ENCODE measurements around the gene APOC3.

Gene APOC3

DNA sequence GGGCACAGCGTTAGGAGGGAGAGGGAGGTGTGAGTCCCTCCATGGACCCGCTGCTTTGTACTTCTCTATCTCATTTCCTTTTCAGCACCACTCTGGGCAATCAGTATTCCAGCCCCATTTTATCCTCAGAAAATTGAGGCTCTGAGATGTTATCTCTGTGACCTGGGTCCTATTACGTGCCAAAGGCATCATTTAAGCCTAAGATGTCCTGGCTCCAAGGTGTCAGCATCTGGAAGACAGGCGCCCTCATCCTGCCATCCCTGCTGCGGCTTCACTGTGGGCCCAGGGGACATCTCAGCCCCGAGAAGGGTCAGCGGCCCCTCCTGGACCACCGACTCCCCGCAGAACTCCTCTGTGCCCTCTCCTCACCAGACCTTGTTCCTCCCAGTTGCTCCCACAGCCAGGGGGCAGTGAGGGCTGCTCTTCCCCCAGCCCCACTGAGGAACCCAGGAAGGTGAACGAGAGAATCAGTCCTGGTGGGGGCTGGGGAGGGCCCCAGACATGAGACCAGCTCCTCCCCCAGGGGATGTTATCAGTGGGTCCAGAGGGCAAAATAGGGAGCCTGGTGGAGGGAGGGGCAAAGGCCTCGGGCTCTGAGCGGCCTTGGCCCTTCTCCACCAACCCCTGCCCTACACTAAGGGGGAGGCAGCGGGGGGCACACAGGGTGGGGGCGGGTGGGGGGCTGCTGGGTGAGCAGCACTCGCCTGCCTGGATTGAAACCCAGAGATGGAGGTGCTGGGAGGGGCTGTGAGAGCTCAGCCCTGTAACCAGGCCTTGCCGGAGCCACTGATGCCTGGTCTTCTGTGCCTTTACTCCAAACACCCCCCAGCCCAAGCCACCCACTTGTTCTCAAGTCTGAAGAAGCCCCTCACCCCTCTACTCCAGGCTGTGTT, 829 bp upstream of the APOC3 start:
- TF ChIP-seq CTCF (conservative IDR thresholded peaks at IDR 0.05; ENCODE audit: control insufficient read depth, insufficient read depth, low read depth, low read length) = no peak
- DNase-seq (ENCODE audit: low read depth) = no peak
- H3K4me3 ChIP-seq (ENCODE audit: control insufficient read depth, low read depth, low read length) = no peak overlapping the region

GRCh38 chr11:116830184-116830912, 641 bp downstream of the APOC3 start:
- no peak overlapping the region for H3K4me3 ChIP-seq (ENCODE audit: control insufficient read depth, low read depth, low read length)
- no peak for TF ChIP-seq CTCF (conservative IDR thresholded peaks at IDR 0.05; ENCODE audit: control insufficient read depth, insufficient read depth, low read depth, low read length)
- DNase-seq (ENCODE audit: low read depth) = no peak

DNA sequence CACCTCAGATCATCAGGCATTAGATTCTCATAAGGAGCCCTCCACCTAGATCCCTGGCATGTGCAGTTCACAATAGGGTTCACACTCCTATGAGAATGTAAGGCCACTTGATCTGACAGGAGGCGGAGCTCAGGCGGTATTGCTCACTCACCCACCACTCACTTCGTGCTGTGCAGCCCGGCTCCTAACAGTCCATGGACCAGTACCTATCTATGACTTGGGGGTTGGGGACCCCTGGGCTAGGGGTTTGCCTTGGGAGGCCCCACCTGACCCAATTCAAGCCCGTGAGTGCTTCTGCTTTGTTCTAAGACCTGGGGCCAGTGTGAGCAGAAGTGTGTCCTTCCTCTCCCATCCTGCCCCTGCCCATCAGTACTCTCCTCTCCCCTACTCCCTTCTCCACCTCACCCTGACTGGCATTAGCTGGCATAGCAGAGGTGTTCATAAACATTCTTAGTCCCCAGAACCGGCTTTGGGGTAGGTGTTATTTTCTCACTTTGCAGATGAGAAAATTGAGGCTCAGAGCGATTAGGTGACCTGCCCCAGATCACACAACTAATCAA, 2.2 kb downstream of the APOC3 start:
- no peak for DNase-seq (ENCODE audit: low read depth)
- H3K4me3 ChIP-seq (ENCODE audit: control insufficient read depth, low read depth, low read length) = no peak overlapping the region
- TF ChIP-seq CTCF (conservative IDR thresholded peaks at IDR 0.05; ENCODE audit: control insufficient read depth, insufficient read depth, low read depth, low read length) = no peak

DNA sequence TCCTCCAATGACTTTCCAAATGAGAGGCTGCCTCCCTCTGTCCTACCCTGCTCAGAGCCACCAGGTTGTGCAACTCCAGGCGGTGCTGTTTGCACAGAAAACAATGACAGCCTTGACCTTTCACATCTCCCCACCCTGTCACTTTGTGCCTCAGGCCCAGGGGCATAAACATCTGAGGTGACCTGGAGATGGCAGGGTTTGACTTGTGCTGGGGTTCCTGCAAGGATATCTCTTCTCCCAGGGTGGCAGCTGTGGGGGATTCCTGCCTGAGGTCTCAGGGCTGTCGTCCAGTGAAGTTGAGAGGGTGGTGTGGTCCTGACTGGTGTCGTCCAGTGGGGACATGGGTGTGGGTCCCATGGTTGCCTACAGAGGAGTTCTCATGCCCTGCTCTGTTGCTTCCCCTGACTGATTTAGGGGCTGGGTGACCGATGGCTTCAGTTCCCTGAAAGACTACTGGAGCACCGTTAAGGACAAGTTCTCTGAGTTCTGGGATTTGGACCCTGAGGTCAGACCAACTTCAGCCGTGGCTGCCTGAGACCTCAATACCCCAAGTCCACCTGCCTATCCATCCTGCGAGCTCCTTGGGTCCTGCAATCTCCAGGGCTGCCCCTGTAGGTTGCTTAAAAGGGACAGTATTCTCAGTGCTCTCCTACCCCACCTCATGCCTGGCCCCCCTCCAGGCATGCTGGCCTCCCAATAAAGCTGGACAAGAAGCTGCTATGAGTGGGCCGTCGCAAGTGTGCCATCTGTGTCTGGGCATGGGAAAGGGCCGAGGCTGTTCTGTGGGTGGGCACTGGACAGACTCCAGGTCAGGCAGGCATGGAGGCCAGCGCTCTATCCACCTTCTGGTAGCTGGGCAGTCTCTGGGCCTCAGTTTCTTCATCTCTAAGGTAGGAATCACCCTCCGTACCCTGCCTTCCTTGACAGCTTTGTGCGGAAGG, 2.9 kb downstream of the APOC3 start:
- H3K4me3 ChIP-seq (ENCODE audit: control insufficient read depth, low read depth, low read length) = no peak overlapping the region
- DNase-seq (ENCODE audit: low read depth) = no peak
- TF ChIP-seq CTCF (conservative IDR thresholded peaks at IDR 0.05; ENCODE audit: control insufficient read depth, insufficient read depth, low read depth, low read length) = no peak

- no peak overlapping the region for H3K4me3 ChIP-seq (ENCODE audit: control insufficient read depth, low read depth, low read length)
These were observed 3.7 kb downstream of the APOC3 start for GRCh38 chr11:116833491-116833815.

More at GRCh38 chr11:116833491-116833815, 3.7 kb downstream of the APOC3 start:
- DNase-seq (ENCODE audit: low read depth) = no peak
- TF ChIP-seq CTCF (conservative IDR thresholded peaks at IDR 0.05; ENCODE audit: control insufficient read depth, insufficient read depth, low read depth, low read length) = no peak
